Memory B cell (primary cell): Measurements from ENCODE around the gene SINHCAF.

Source experiments
- ATAC-seq: fragments of 150-1000 bp; cut with Tn5 transposase; 2 replicates; pipeline ENCODE4 v1.10.0; 2021; ENCODE audit warnings: low read depth, mild to moderate bottlenecking, moderate library complexity
- DNase-seq, 2 donors: peaks; one replicate each; pipeline ENCODE4 v3.0.0; 2022; ENCODE audit warnings: low spot score in 2 of 2
- H3K27ac Mint-ChIP-seq: one replicate; pipeline ENCODE4 v1.8.0; 2022; ENCODE audit warnings: mild to moderate bottlenecking, moderate library complexity, mixed read lengths
- H3K27me3 Mint-ChIP-seq: one replicate; pipeline ENCODE4 v1.8.0; 2022; ENCODE audit warnings: mixed read lengths
- H3K36me3 Mint-ChIP-seq: one replicate; pipeline ENCODE4 v1.8.0; 2022; ENCODE audit warnings: mild to moderate bottlenecking, mixed read lengths
- H3K4me1 Mint-ChIP-seq: one replicate; pipeline ENCODE4 v1.8.0; 2022; ENCODE audit warnings: mixed read lengths
- H3K4me3 Mint-ChIP-seq: one replicate; pipeline ENCODE4 v1.8.0; 2022; ENCODE audit warnings: mild to moderate bottlenecking, moderate library complexity, mixed read lengths
- H3K9me3 Mint-ChIP-seq: one replicate; pipeline ENCODE4 v1.8.0; 2022; ENCODE audit warnings: mixed read lengths

Gene SINHCAF

DNA sequence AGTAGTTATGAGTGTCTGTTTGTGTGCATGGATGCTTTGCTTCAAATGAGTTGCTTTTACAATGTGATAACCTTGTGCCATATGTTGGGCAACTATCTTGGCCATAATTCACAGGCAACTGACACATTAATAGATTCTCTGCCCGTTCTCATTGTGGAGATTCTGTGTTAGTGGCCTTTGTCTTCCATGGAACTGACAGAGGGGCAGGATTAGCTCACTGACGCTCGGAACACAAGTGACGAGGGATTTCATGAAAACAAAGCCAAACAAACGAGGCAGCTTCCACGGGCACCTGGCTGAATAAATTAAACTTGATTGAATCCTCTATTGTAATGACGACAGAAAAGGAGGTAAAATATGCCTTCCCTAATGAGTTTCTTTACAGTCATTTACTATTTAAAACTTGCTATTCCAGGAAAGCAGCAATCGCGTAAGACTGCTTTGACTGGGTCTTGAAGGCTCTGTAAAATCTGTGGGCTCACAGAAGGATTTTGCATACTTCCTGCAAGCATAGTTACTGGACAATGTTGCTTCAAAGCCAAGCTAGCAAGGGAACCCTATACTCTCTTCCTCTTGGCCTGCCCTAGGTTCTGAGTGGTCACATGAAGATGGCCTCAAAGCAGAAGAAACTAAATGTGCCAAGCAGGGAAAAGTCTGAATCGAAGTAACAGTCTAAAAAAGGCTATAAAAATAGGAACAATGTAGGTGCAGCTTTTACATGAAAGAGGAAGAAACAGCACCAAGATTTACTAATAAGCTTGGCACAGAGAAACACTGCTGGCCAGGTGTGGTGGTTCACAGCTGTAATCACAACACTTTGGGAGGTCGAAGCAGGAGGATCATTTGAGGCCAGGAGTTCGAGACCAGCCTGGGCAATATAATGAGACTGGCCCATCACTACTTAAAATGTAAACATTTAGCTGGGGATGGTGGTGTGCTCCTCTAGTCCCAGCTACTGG lies 28.1 kb upstream of the SINHCAF start:
- Mint-ChIP-seq H3K9me3 (no peaks in the 10 kb centered on the region), H3K27ac (peak overlapping the region; percentile 68), H3K27me3 (no peaks in the 10 kb centered on the region), H3K4me3 (peak overlapping the region; percentile 34), H3K4me1 (peaks cover 9% of the 10 kb centered on the region), H3K36me3 (no peaks in the 10 kb centered on the region)
- ATAC-seq: peak; percentile 85
- peak in 1 of 2 donors; percentile 13 for DNase-seq

GRCh38 chr12:31346267-31346666 lies 20.3 kb upstream of the SINHCAF start:
- H3K27me3 Mint-ChIP-seq: no peaks in the 10 kb centered on the region
- no peak overlapping the region for H3K27ac Mint-ChIP-seq
- H3K9me3 Mint-ChIP-seq: no peaks in the 10 kb centered on the region
- DNase-seq (no peak), ATAC-seq (no peak)
- no peaks in the 10 kb centered on the region for H3K36me3 Mint-ChIP-seq
- no peak overlapping the region for H3K4me3 Mint-ChIP-seq
- no peaks in the 10 kb centered on the region for H3K4me1 Mint-ChIP-seq

GRCh38 chr12:31343139-31343538 lies 17.2 kb upstream of the SINHCAF start:
- H3K27me3 Mint-ChIP-seq: no peaks in the 10 kb centered on the region
- ATAC-seq: no peak
- H3K27ac Mint-ChIP-seq: no peak overlapping the region
- H3K4me1 Mint-ChIP-seq: no peaks in the 10 kb centered on the region
- no peak for DNase-seq
- no peak overlapping the region for H3K4me3 Mint-ChIP-seq
- H3K9me3 Mint-ChIP-seq: no peaks in the 10 kb centered on the region
- no peaks in the 10 kb centered on the region for H3K36me3 Mint-ChIP-seq

DNA sequence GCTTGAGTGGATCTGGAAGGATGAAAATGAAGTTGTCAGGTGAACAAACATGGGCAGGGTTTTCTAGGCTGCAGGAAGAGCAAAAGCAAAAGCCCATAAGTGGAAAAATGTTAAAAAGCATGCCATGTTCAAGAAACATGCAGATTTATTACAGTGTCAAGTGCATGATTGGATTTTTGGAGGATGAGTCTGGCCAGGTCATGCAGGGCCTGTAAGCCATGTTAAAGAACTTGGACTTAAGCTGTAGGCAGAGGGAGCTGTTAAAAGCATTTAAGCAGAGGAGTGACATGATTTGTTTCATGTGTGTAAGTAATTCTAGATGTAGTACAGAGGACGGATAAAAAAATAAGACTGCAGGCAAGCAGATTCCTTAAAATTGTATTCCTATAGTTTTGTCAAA lies 16.3 kb upstream of the SINHCAF start:
- Mint-ChIP-seq H3K27me3 (no peaks in the 10 kb centered on the region), H3K27ac (peak overlapping the region; percentile 8), H3K4me1 (peaks cover 2% of the 10 kb centered on the region), H3K36me3 (no peaks in the 10 kb centered on the region), H3K9me3 (no peaks in the 10 kb centered on the region), H3K4me3 (no peak overlapping the region)
- DNase-seq (no peak), ATAC-seq (no peak)

- Mint-ChIP-seq H3K27me3 (no peaks in the 10 kb centered on the region), H3K4me3 (no peak overlapping the region), H3K36me3 (no peaks in the 10 kb centered on the region), H3K27ac (no peak overlapping the region), H3K4me1 (peaks cover 2% of the 10 kb centered on the region), H3K9me3 (no peaks in the 10 kb centered on the region)
- ATAC-seq (no peak), DNase-seq (no peak)
These were observed 14.1 kb upstream of the SINHCAF start for GRCh38 chr12:31339831-31340622.

DNA sequence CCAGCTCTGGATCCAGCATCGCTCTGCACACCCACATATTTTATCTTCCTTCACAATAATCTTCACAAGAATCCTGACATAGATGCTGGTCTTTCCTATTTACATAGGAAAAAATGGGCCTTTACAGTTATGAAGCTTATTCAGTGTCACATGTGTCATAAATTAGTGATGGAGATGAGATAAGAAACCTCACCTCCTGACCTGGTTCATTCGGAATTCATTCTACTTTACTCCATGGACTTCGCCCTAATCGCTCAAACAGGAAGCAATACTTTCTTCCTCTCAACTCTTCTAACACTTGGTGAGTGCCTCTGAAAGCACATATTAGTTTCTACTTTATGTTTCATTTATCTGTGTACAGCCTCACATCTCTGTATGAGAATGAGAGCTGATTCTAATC lies 12.0 kb upstream of the SINHCAF start:
- DNase-seq: no peak
- H3K9me3 Mint-ChIP-seq: no peaks in the 10 kb centered on the region

DNA sequence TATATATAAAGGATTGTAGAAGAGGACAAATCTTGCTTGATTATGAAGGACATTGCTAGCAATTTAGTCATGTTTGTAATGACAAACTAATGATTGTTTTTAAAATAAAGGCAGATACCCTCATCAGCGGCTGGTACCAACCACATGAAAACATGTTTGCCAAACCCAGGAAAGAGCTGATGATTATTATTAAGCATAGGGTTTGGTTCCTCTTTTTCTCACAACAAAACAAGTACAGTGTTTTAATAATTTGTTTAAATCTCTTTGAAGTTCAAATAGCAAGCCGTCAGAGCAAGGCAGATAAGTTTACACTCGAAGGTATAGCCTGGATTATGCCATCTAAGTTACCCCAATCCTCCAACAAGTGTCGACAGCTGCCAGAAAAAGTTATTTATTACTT lies 5.3 kb upstream of the SINHCAF start:
- H3K36me3 Mint-ChIP-seq: peaks cover 3% of the 10 kb centered on the region
- DNase-seq (peak in 1 of 2 donors; percentile 32), ATAC-seq (peak; percentile 87)
- H3K9me3 Mint-ChIP-seq: peaks cover 2% of the 10 kb centered on the region
- no peaks in the 10 kb centered on the region for H3K27me3 Mint-ChIP-seq
- H3K4me1 Mint-ChIP-seq: peaks cover 15% of the 10 kb centered on the region
- no peak overlapping the region for H3K4me3 Mint-ChIP-seq
- peak overlapping the region; percentile 17 for H3K27ac Mint-ChIP-seq

More for the DNA sequence above, 12.0 kb upstream of the SINHCAF start:
- Mint-ChIP-seq H3K36me3 (no peaks in the 10 kb centered on the region), H3K27ac (no peak overlapping the region), H3K27me3 (no peaks in the 10 kb centered on the region), H3K4me3 (no peak overlapping the region), H3K4me1 (peaks cover 4% of the 10 kb centered on the region)
- no peak for ATAC-seq

DNA sequence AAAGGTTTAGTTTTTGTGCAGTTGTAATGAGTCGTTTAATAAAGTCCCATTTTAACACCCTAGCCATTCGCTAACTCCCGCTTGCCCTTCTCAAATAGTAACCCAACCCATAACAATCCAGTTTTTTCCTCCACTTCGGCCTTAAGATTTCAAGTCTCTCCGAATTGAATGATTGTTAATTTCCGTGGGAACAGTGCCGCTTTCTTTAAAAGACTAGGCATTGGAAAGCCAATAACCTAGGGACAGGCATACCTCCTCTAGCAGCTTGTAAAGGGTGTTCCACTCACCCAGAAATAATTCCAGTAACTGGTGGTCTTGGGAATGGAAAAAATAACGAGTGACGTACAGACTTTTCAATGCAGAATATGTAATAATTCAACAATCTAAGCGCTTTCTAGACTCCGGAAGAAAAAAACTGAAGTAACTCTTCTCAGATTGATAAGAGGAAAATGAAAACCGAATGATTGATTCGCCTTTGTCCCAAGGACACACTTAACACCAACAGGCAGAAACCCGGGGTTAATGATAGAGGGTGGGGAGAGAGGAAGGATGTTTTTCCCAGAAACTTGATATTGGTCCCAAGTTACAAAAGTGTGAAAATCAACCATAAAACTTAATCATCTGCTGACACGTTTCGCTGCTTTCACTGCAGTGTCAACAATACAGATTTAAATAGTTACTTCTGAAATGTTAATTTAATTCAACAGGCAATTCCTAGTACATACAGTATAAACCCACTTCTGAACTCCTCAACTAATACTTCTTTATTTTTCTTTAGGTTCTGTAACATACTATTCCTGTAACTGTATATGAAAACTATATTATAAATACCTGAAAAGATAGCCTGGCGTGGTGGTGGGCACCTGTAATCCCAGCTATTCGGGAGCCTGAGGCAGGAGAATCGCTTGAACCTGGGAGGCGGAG lies 1.0 kb upstream of the SINHCAF start:
- Mint-ChIP-seq H3K27ac (peak overlapping the region; percentile 53), H3K4me1 (peaks cover 14% of the 10 kb centered on the region), H3K27me3 (no peaks in the 10 kb centered on the region), H3K9me3 (no peaks in the 10 kb centered on the region), H3K4me3 (peak overlapping the region; percentile 60), H3K36me3 (no peaks in the 10 kb centered on the region)
- DNase-seq: no peak
- no peak for ATAC-seq

DNA sequence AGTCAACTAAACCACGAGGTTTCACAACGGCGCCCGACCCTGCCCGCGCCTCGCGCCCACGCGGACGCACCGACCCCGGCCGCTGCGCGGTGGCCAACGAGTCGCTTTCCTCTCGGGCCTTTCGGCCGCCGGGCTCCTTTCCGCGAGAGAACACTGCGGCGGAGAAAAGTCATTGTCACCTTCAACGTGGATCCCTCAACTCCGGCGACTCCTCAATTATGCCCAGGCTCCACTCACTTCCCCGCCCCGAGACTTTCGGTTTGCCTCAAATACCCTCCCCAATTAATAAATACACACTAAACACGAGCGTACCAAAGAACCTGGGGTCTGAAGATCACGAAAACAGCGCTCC lies 450 bp downstream of the SINHCAF start:
- no peaks in the 10 kb centered on the region for H3K27me3 Mint-ChIP-seq
- ATAC-seq (no peak), DNase-seq (no peak)
- H3K36me3 Mint-ChIP-seq: no peaks in the 10 kb centered on the region
- H3K4me1 Mint-ChIP-seq: peaks cover 11% of the 10 kb centered on the region
- peak overlapping the region; percentile 86 for H3K27ac Mint-ChIP-seq
- H3K4me3 Mint-ChIP-seq: peak overlapping the region; percentile 86
- no peaks in the 10 kb centered on the region for H3K9me3 Mint-ChIP-seq

DNA sequence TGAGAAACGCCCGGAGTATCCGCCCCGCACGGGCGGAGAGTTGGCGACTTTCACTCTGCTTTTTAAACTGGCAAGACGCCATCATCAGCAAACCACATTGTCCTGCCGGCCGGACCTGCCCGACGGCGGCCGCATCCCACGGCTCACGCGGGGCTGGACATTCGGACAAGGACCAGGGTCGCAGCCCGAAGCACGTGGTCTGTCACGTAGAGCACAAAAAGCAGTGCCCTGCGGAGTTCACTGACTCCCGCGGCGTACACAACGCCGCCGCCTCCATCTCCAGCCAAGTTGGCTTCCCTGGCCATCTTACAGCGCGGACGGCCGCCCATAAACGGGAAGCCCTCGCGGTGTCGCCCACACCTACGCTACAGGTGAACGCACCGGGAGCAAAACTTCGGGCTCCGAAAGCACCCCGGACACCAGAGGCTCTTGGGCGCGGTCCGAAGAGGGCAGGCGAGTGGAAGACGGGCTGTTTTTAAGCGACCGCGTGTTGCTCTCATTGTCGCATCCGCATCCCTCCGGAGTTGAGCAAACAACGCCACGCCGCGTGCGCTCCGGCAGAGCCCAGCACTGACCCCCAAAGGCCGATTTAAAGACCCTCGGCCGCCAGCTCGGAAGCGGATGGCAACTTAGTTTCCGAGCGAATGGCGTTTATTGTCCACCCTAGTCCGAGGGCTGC lies 966 bp downstream of the SINHCAF start:
- peaks cover 15% of the 10 kb centered on the region for H3K4me1 Mint-ChIP-seq
- H3K9me3 Mint-ChIP-seq: no peaks in the 10 kb centered on the region
- no peaks in the 10 kb centered on the region for H3K27me3 Mint-ChIP-seq
- DNase-seq (peak; percentile 32 to 53), ATAC-seq (no peak)
- H3K36me3 Mint-ChIP-seq: no peaks in the 10 kb centered on the region
- H3K4me3 Mint-ChIP-seq: peak overlapping the region; percentile 86
- peak overlapping the region; percentile 86 for H3K27ac Mint-ChIP-seq

GRCh38 chr12:31324116-31324844 lies 1.7 kb downstream of the SINHCAF start:
- ATAC-seq (peak; percentile 60), DNase-seq (peak; percentile 81 to 82)
- Mint-ChIP-seq H3K36me3 (no peaks in the 10 kb centered on the region), H3K4me3 (peak overlapping the region; percentile 86), H3K27ac (peak overlapping the region; percentile 86), H3K27me3 (no peaks in the 10 kb centered on the region), H3K4me1 (peaks cover 22% of the 10 kb centered on the region), H3K9me3 (no peaks in the 10 kb centered on the region)

- H3K9me3 Mint-ChIP-seq: no peaks in the 10 kb centered on the region
- peaks cover 26% of the 10 kb centered on the region for H3K4me1 Mint-ChIP-seq
- peak overlapping the region; percentile 86 for H3K27ac Mint-ChIP-seq
- ATAC-seq (peak; percentile 34), DNase-seq (peak; percentile 70 to 74)
- no peaks in the 10 kb centered on the region for H3K27me3 Mint-ChIP-seq
- H3K4me3 Mint-ChIP-seq: peak overlapping the region; percentile 86
- no peaks in the 10 kb centered on the region for H3K36me3 Mint-ChIP-seq
These were observed 2.4 kb downstream of the SINHCAF start for GRCh38 chr12:31323391-31324115.
